GM12873 (cell line): Measurements from ENCODE around the gene ALDH1B1.

Experiments used
- TF ChIP-seq, protein P1 (sequence below): IDR thresholded peaks from 2 replicates; pipeline ENCODE4 v1.5.1; 2012; ENCODE audit warnings: low read depth, mild to moderate bottlenecking, moderate library complexity, low read length, control low read depth; ENCODE audit not compliant: insufficient read depth; ENCODE audit errors: missing control alignments

The ALDH1B1 gene

DNA sequence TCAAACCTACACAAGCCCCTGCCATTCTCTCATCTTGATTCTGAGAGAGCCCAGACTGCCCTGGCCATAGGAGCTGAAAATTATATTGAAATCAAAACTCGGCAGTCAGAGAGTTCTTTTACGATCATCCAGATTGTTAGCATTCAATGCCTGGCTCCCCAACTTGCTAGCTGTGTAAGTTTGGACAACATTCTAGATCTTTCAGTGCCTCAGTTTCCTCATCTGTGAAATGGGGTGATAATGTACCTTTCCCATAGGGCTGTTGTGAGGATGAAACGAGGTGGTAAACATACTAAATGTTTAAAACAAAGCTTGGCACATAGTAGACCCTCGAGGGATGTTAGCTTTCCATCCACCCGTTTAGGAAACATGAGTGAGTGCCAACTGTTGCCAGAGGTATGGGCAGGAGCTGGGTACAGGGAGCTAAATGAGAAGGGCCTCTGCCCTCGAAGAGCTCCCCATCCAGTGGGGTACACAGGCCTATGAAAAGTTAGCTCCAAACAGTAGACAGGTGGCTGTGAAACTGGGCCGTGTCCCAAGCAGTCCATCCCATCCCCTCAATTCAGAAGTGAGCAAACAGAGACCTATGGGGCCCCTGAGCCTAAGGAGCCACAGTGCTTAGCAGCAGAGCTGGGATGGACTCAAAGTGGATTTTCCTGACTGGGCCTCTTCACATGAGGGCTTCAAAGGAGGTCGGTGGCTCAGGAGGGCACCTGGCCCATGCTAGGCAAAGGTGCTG is 49.0 kb downstream of the ALDH1B1 start:
- TF ChIP-seq, protein P1, sequence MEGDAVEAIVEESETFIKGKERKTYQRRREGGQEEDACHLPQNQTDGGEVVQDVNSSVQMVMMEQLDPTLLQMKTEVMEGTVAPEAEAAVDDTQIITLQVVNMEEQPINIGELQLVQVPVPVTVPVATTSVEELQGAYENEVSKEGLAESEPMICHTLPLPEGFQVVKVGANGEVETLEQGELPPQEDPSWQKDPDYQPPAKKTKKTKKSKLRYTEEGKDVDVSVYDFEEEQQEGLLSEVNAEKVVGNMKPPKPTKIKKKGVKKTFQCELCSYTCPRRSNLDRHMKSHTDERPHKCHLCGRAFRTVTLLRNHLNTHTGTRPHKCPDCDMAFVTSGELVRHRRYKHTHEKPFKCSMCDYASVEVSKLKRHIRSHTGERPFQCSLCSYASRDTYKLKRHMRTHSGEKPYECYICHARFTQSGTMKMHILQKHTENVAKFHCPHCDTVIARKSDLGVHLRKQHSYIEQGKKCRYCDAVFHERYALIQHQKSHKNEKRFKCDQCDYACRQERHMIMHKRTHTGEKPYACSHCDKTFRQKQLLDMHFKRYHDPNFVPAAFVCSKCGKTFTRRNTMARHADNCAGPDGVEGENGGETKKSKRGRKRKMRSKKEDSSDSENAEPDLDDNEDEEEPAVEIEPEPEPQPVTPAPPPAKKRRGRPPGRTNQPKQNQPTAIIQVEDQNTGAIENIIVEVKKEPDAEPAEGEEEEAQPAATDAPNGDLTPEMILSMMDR, result no peak

DNA sequence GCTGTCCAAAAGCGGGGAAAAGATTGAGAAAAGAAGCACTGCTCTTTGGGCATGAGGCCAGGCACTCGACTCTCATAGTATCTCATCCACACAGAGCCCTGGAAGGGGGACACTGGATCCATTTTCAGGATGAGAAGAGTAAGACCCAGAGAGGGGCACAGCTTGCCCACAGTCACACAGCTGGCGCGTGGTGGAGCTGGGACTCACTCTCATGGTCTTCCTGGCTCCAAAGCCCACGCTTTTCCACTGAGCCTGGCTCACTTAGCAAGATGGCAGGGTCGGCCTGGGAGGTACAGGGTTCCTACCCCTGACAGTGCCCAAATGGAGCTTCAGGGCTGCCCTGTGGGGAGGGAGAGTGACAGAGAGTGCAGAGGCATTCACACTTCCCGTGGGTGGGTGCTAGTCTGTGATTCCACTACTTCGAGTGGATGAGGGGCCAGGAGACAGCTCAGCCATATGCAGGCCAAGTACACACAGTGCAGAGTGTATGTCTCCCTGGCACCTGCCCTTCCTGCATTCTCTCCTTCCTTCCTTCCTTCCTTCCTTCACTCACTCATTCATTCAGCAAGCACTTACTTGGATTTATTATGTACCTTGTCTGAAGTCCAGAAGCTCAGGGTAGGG is 50.1 kb downstream of the ALDH1B1 start:
- TF ChIP-seq, protein P1, result no peak

DNA sequence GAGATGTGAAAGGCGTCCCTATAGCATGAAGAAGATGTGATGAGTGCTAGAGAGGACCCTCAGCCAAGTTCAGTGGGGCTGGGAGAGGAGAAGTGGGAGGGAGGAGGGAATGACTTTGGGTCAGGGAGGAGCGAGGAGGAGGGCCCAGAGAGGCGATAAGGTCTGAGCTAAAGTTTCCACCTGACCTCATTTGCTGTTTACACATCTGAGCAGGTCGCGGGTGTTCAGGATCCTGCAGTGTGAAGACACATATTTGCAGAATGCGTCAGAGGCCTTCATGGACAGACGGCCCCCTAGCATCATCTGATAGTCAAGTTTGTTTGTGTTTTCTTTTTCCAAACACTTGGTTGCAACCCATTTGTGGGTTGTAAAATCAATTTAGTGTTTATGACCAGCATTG is 50.7 kb downstream of the ALDH1B1 start:
- TF ChIP-seq, protein P1, result no peak

DNA sequence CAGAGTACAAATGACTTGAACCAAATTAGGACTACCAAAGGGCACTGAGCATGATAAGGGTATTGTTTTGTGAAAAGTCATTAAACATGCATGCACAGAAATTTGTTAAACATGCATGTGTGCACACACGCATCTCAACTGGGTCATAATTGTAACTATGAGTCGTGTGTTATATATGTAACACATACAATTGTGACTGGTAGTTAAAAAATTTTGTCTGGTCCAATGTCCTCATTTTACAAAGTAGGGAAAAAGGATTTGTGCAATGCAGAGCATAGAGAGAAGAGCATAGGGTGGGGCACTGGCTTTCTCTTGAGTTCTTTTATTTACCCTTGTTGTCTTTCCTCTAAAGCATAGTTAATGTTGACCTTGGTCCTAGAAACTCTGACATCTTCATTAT is 51.1 kb downstream of the ALDH1B1 start:
- TF ChIP-seq, protein P1, result no peak

DNA sequence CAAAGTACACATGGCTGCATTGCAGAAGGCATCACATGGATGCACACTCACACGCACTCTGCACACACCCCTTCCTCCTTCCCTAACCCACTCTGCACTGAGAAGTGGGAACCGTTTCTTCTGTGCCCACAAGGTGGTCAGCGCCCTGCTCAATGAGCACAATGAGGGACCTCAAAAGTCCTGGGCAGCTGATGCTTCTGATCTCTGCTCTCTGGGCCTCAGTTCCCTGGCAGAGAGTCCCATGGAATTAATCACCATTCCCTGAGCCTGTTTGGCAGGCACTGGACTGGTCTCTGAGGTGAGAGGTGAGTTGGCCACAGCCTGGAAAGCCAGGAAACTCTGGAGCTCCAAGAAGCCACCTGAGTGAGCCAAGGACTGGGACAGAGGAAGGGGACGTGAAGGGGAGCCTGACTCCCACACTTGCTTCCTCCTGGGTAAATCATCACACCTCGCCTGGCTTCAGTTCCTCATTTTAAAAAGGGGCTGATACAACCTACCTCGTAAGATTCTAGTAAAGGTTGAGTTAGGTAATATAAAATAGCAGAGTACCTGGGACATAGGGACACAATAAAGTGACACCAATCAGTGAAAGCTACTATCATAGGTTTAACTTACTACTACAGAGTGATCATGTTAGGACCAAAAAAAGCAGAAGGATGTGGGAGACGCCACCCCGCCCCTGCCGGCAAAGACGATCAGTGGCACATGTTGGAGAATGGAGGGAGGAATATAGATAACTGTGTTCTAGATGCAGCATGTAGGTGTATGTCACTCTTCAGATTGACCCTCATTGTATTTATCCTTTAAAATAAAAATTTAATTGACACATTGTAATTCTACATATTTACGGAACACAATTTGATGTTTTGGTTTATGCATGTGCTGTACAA is 52.9 kb downstream of the ALDH1B1 start:
- TF ChIP-seq, protein P1, result peak; percentile 20

DNA sequence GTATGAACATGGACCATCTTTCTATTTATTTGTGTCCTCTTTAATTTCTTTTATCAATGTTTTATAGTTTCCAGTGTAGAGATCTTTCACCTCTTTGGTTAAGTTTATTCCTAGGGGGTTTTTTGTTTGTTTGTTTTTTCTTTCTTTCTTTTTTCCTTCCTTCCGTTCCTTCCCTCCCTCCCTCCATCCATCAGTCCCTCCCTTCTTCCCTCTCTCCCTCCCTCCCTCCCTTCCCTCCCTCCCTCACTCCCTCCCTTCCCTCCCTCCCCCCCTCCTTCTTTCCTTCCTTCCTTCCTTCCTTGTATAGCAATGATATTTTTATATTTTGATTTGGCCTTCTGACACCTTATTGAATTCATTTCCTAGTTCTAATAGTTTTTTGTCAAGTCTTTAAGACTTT is 55.2 kb downstream of the ALDH1B1 start:
- TF ChIP-seq, protein P1, result no peak
